ENCODE results near the gene TRIM37.
"Not testable (repeated sequence)": the region's sequence is repeated elsewhere in the genome, so short reads cannot be mapped to it uniquely, and the experiment has no call there.

The TRIM37 gene

GRCh38 chr17:59108400-59109102 is 1.9 kb upstream of the TRIM37 start:
- no peak for DNase-seq

DNA sequence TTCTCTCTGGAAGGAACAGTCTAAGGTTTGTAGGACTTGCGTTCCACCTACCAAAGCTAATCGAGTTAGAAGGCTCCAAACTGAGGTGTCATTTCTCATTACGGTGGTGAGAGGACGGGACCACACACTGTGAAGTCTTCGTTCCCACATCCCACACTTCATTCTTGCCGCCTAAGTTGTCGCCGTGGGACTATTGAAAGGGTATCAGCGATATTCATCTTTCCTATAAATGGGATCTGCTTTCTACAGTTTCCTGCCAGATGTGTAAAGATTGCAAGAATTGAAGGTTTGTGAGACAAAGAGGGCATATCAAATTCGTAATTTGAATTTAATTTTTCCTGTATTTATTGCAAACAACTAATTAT is 608 bp upstream of the TRIM37 start:
- DNase-seq: no peak

GRCh38 chr17:59105852-59106462 is 723 bp downstream of the TRIM37 start:
- peak; percentile 72 for DNase-seq

DNA sequence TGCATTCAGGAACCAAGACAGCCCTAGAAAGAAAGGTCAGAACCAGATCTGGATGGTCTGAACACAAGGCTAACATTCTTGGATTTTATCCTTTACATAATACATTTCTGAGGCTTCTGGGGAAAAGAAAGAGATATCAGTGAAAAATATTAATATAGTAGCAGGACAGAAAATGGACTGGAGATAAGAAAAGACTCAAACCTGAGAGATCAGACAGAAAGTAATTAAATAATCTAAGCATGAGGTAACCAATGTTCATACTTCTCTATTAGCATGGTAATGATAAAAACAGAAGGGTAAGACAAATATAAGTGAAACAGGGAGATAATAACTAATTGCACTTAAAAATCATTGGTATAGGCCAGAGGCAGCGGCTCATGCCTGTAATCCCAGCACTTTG is 5.5 kb downstream of the TRIM37 start:
- DNase-seq: no peak

- no peak for DNase-seq
Observed at GRCh38 chr17:59097876-59098275, 8.8 kb downstream of the TRIM37 start.

DNA sequence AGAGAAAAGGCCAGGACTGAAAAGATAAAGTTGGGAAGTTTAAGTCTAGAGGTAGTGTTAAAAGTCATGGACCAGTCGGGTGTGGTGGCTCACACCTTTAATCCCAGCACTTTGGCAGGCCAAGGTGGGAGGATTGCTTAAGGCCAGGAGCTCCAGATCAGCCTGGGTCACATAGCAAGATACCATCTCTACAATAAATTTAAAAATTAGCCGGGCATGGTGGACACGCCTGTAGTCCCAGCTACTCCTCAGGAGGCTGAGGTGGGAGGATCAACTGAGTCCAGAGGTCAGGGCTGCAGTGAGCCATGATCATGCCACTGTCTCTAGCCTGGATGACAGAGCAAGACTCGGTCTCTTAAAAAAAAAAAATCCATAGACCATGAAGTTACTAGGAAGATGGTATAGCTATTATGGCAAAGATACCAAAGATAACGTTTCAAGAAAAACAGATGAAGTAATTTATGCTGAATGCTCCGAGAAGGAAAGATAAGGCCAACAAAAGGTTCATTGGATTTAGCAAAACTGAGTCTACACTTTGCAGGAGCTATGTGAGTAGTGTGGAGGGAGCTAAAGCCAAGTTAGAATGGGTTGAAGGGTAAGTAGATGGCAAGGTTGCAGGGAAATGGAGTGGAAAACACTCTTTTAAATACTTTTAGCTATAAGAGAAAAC is 11.7 kb downstream of the TRIM37 start:
- no peak for DNase-seq

DNA sequence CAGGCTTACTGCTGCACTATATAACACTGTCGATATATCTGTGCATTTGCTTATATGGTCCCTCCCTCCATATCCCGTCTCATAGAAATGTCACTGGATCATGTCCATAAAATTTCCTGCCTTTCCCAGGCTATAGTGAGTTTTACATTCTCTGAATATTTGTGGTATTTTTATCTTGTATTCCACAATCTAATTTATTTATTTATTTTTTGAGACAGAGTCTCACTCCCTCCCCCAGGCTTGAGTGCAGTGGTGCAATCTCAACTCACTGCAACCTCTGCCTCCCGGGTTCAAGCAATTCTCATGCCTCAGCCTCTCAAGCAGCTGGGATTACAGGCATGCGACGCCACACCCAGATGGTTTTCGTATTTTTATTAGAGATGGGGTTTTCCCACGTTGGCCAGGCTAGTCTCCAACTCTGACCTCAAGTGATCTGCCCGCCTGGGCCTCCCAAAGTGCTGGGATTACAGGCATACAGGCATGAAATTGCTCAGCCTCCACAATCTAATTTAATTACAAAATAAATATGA is 12.9 kb downstream of the TRIM37 start:
- no peak for DNase-seq

DNA sequence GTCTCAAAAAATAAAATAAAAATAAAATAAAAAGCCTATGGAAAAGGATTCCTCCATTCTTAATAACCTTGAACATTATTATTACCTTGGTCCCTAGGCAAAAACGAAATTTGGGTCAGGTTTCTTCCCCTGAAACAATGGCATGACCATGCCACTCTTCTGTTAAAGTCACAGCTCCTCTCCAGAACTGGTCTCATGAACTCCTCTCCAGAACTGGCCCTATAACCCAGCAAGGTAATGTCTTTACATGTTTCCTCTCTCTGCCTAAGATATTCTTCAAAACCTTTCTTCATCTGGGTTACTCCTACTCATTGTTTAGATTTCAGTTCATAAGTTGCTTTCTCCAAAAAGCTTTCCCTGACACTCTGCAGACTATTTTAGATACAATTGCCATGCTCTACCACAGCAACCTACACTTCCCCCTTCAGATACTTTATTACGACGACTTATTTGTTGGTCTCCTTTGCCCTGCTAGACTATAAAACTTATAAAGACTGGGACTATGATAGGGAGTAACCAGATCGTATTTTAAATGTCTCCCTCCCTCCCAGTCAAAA is 13.5 kb downstream of the TRIM37 start:
- DNase-seq: no peak

DNA sequence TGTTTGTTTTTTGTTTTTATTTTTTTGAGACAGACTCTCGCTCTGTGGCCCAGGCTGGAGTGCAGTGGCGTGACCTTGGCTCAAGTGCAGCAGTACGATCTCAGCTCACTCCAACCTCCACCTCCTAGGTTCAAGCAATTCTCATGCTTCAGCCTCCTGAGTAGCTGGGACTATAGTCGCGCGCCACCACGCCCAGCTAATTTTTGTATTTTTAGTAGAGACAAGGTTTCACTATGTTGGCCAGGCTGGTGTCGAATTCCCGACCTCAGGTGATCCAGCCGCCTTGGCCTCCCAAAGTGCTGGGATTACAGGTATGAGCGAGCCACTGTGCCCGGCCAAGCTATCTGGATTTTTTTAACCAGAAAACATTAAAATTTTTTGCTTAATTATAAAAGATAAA is 16.1 kb downstream of the TRIM37 start:
- not testable (repeated sequence) for DNase-seq

GRCh38 chr17:59084154-59084553 is 22.5 kb downstream of the TRIM37 start:
- no peak for DNase-seq

DNA sequence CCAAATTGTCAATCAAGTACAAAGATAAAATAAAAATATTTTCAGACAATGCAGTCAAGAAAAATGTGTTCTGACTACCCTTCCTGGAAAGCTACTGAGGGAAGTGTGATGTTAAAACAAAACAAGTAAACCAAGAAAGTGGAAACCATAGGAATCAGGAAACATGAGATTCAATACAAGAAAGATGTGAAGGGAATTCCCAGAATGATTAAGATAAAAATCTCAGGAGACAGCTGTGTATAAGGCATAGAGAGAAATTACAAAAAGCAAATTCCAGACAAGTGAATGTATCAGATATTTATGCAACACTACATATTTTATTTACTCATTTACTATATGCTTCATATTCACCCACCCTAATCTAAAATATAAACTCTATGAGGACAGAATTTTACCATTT is 32.2 kb downstream of the TRIM37 start:
- no peak for DNase-seq

DNA sequence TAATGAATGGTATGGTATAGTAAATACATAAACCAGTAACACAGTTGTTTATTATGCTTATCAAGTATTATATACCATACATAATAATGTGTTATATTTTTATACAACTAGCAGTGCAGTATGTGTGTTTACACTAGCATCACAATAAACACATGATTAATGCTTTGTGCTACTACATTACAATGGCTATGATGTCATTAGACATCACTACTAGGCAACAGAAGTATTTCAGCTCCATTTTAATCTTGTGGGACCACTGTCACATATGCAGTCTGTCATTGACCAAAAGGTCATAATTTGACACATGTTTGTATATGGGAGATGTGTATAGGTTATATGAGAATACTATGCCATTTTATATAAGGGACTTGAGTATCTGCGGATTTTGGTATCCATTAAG is 32.7 kb downstream of the TRIM37 start:
- DNase-seq: no peak

- DNase-seq: no peak
Observed at GRCh38 chr17:59069856-59070255, 36.8 kb downstream of the TRIM37 start.

- no peak for DNase-seq
Observed at GRCh38 chr17:59067756-59068155, 38.9 kb downstream of the TRIM37 start.

DNA sequence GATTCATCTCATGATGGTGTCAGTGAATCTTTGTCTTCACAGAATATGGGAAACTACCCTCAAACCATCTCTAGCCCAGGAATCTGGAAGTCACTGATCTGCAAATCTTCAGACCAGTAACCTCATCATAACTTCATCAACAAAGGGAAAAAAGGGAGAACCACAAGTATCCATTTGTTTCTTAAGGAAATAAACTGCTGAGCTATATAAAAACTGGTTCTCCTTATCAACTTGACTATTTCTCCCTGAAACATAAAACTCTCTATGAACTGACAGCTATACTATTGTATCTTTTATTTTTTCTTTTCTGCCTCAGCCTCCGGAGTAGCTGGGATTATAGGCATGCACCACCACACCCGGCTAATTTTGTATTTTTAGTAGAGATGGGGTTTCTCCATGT is 39.3 kb downstream of the TRIM37 start:
- DNase-seq: no peak

- DNase-seq: no peak
Observed at GRCh38 chr17:59062509-59062908, 44.2 kb downstream of the TRIM37 start.

GRCh38 chr17:59056857-59057256 is 49.8 kb downstream of the TRIM37 start:
- no peak for DNase-seq

DNA sequence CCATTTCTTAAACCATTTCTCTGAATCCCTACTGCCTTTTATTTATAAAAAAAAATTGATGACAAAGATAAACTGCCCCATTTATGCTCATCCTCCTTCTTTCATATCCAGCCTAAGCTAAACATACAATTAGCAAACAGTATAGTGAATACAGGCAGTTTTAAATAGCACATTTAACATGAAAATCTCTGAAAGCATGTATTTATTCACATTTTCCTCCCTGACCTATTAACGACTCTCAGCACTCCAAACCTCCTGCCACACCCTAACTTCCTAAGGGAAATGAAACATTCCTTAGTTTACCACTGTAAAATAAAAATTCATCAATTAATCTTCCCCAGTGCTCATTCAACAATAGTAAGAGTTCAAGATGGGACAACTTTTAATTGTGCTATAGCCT is 56.9 kb downstream of the TRIM37 start:
- DNase-seq: no peak

DNA sequence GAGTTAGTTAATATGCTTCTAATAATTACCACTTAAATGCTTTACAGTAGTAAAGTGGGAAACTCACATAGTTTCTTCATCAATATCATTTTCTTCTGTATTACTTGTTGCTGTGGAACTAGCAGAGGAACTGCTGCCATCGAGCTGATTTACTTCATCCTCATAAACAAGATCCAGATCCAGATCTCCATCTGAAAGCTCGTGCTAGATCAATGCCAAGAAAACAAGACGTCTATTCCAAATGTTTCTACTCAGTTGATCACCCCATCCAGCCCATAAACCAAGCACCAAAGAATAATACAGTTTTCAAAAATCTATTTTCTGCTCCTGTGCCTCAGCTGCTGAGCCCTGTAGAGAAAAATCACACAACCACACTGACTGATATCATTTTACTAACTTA is 59.1 kb downstream of the TRIM37 start:
- no peak for DNase-seq

- no peak for DNase-seq
Observed at GRCh38 chr17:59046192-59046591, 60.5 kb downstream of the TRIM37 start.

GRCh38 chr17:59038734-59039133 is 67.9 kb downstream of the TRIM37 start:
- DNase-seq: no peak

- no peak for DNase-seq
Observed at GRCh38 chr17:59037960-59038359, 68.7 kb downstream of the TRIM37 start.

DNA sequence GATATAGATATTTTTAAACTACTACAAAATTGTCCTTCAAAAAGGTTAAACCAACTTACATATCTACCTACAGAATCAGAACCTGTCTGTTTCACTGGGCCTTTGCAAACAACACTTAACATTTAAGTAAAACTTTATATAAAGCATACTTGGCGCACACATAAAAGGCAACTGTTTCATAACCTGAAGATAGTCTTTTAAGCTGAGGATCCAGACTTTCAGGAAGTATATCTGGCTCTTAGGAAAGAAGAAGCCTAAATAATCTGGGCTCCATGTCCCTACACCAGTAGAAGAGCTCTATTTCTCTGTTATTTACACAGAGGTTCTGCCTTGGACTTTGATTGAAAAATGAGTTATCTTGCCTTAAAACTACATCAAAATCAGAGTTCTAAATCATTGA is 75.9 kb downstream of the TRIM37 start:
- DNase-seq: no peak

DNA sequence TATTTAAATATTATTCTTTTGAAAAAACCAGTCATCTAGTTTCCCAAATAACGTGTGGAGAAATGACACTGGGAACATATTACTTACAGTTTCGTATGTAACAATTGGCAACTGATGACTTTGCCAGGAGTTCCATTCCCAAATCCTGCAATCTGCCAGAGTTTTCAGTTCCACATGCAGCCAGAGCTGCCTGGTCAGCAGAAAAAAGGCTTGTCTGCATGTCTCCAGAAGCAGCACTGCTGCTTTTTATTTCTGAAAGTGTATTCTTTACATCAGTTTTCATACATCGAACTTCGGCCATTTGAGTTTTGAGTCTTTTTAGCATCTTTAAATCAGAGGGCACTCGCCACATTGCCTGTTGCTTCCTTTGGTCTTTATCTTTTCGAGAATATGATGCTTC is 78.4 kb downstream of the TRIM37 start:
- no peak for DNase-seq
